HG02970 (cell line): ENCODE measurements around the gene NDUFB10.
A peak's percentile ranks its signal among the peaks of the same experiment; 100 is the strongest.

Experiments used
- ATAC-seq: cut with Tn5 transposase; IDR thresholded peaks from one replicate; pipeline ENCODE4 v1.9.1; 2021; ENCODE audit warnings: mild to moderate bottlenecking, moderate library complexity, moderate number of reproducible peaks; ENCODE audit not compliant: unreplicated experiment, low FRiP score

NDUFB10 gene

DNA sequence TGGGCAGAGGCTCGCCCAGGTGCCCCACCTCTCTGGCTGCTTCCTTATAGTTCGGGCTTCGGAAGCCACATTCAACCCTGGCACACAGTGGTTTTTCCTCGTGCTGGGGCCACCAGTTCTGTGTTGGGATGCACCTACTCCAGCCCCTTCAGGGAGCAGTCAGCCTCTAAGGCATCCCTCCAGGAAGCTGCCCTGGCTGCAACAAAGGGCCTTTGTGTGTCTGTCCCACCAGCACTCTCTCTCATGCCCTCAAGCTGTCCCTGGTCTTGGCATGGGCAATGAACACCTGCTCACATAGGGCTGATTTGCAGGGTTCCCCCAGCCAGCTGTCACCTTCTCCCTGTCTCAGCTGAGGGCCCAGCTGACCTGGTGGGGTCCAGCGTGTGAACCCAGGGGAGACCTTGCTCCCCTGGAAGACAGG lies 22.7 kb downstream of the NDUFB10 start:
- no peak for ATAC-seq

DNA sequence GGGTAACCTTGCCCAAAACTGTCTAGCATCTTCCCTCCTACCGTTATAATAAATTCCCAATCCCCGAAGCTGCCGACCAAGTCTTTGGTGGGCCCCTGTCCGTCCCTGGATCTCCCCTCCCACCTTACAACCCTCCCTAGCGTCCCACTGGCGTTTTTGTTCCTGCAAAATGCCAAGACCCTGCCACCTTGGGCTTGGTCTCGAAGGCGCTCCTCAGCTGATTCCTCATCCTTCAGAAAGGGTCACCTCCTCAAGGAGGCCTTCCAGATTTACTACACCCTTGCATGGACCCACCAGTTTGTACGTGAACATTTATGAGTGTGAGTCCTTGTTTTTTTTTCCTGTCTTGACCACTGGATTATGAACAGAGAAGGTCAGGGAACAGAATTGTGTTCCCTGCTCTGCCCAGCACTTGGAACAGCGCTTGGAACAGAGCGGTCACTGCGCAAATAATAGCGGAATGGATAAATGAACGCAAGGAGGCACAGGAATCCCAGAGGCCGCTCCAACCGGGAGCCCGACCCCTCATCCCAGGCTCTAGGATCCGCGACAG lies 23.7 kb downstream of the NDUFB10 start:
- no peak for ATAC-seq

DNA sequence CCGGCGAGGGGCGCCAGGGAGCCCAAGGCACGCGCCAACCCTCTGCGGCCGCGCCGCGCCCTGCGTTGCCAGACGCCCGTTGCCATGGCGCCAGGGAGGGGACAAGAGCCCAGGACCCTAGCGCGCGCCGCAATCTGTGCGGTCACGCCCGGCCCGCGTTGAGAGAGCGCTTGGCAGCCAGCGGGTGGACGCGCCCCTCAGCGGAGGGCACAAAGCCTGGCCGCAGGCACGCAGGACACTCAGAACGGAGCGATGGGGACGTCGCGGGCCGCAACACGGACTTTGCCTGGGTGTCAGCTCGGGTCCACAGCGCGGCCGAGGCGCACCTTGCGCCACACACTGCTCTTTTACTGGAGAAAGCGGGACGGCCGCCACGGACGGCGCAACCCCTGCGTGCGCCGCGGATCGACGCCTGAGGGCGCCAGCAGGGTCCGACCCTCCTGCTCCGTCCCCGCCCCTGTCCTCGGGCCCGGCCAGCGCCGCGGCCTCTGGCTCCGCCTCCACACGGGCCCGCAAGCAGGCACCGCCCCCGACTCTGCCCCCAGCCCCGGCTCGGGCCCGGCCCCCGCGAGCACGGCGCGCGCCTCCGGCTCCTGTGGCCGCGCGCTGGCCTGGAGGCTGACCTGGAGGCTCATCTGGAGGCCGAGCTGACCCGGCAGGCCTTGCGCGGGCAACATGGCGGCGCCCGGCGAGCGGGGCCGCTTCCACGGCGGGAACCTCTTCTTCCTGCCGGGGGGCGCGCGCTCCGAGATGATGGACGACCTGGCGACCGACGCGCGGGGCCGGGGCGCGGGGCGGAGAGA lies 24.4 kb downstream of the NDUFB10 start, which contains the start of gene GFER:
Gene GFER, plus strand, starts transcription at position 650 of the 803 bp plus-strand sequence. Its CDS starts 26 bp downstream, at position 676.
- peak; percentile 64 for ATAC-seq

GRCh38 chr16:1984347-1985225 lies 25.2 kb downstream of the NDUFB10 start:
- no peak for ATAC-seq

DNA sequence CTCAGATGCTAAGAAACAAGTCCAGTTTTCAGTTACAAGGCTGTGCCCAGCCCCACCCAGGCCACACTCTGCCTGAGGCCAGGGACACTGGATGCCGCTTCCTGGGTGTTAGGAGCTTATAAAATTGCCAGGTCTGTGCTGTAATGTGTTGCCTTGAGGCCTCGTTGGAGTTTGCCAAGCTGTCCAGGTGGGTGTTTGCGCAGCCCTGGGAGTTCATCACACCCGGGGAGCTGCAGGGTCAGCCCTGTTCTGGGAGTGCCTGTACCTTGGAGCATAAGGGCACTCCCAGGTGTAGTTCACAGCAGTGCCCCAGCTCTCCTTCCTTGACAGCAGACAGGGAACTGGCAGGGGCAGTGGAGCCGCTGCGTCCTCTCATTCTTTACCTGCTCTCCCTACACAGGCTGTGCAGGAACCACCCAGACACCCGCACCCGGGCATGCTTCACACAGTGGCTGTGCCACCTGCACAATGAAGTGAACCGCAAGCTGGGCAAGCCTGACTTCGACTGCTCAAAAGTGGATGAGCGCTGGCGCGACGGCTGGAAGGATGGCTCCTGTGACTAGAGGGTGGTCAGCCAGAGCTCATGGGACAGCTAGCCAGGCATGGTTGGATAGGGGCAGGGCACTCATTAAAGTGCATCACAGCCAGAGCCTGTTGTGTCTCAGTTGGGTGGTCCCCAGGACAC lies 26.3 kb downstream of the NDUFB10 start:
- ATAC-seq: no peak

DNA sequence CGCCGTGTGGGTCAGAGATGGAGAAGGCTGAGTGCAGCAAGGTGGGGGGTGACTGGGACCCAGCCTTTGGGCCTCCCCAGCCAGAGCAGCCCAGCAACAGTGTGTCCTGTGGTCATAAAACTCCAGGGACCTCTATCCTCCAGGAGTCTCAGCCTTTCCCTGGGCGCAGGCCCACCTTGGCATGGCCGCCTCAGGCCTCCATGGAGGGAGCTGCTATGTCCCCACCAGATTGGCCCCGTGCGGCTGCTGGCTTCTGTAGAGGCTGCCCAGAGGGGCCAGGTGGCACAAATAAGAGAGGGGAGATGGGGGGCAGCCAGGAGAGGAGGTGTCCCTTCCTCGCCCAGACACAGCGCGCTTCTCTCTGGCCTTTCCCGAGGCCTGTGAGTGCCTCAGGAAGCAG lies 27.9 kb downstream of the NDUFB10 start:
- ATAC-seq: no peak

- ATAC-seq: no peak
Observed at GRCh38 chr16:1989209-1990100, 30.1 kb downstream of the NDUFB10 start, which contains the start of gene SYNGR3. TSS of gene SYNGR3 (plus strand) at chr16:1989970. CDS start at chr16:1990103, 133 bp downstream.

- ATAC-seq: no peak
Observed at GRCh38 chr16:1990101-1990350, 30.7 kb downstream of the NDUFB10 start.

DNA sequence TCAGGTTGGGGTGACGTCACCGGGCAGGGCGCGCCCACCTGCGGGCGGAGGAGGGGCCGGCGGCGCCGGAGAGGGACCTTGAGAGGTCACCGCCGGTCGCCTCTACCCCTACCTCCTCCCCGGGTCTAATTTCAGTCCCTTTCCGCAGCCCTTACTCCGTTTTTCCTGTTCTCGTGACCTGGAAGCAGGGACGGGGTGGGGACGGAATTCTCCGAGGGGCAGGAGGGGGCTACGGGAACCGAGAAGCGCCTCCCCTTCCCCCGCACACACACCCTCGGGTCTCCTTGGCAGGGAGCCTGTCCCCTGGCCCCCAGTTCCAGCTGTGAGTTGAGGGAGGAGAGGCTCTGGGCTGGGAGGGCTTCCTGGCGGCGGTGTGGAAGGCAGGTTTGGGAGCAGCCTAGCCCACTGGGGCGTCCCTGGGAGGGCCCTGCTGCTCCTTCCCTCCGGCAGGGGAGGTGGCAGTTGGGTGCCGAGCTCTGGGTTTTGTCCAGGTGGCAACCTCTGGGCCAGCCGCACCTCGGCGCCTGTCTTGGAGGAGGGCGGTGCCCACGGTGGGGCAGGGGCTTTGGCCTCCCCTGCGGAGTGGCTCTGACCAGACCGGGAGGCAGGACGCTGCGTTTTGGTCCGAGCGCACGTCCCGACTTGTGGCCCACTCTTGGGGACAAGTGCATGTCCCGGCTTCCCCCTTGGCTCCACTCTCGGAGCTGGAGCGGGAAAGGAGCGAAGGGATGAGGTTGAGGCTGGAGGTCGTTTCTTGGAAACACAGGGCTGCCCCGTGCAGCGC lies 31.2 kb downstream of the NDUFB10 start:
- ATAC-seq: no peak

- peak; percentile 24 for ATAC-seq
Observed at GRCh38 chr16:1991135-1991551, 31.8 kb downstream of the NDUFB10 start.

DNA sequence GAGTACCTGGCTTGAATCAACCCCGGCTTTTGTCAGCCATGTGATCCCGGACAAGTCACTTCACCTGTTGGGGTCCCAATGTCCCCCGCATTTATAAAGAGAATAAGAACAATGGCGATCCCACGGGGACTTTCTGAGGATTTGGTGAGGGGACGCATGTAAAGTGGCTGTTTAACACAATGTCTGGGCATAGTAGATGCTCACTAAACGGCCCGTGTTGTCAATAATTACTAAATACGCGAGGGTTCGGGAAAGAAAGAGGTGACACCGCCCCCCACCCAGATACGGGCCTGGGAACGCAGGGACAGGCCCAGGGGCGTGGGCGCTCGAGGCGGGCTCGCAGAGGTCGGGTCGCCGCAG lies 32.2 kb downstream of the NDUFB10 start:
- no peak for ATAC-seq

DNA sequence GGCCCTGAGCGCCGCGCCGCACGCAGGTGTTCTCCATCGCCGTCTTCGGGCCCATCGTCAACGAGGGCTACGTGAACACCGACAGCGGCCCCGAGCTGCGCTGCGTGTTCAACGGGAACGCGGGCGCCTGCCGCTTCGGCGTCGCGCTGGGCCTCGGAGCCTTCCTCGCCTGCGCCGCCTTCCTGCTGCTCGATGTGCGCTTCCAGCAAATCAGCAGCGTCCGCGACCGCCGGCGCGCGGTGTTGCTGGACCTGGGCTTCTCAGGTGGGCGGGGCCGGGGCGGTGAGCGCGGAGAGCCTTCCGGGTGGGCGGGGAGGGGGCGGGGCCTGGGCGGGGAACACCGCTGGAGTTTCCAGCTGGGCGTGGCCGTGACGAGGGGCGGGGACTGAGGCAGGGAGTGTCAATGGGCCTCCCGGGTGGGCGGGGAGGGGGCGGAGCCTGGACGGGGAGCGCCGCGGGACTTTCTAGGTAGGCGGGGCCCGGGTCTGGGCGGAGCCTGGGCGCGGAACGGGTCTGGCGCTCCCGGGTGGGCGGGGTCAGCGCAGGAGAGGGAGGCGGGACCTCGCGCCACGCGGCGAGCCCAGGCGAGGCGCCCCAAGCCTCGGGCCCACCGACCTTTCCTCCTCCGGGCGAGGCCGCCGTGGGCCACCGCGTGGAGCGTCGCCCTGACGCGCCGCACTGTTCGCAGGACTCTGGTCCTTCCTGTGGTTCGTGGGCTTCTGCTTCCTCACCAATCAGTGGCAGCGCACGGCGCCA lies 32.8 kb downstream of the NDUFB10 start:
- ATAC-seq: peak; percentile 59

DNA sequence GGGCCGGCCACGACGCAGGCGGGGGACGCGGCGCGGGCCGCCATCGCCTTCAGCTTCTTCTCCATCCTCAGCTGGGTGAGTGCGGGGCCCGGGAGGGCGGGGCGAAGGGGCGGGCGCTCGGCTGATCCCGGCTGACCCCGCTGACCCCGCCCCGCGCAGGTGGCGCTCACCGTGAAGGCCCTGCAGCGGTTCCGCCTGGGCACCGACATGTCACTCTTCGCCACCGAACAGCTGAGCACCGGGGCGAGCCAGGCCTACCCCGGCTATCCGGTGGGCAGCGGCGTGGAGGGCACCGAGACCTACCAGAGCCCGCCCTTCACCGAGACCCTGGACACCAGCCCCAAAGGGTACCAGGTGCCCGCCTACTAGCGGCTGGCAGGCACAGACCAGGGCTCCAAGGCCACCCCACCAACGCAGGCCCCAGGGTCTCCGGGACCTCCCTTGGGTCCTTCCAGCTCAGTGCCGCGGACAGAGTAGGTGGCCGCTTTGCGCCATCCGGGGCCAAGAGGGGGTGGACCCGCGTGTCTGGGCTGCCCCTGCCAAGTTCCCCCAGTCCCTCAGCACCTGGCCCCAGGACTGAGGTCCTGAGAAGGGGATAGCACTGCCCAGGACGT lies 33.5 kb downstream of the NDUFB10 start:
- ATAC-seq: no peak

- no peak for ATAC-seq
Observed at GRCh38 chr16:1993731-1994131, 34.4 kb downstream of the NDUFB10 start.

DNA sequence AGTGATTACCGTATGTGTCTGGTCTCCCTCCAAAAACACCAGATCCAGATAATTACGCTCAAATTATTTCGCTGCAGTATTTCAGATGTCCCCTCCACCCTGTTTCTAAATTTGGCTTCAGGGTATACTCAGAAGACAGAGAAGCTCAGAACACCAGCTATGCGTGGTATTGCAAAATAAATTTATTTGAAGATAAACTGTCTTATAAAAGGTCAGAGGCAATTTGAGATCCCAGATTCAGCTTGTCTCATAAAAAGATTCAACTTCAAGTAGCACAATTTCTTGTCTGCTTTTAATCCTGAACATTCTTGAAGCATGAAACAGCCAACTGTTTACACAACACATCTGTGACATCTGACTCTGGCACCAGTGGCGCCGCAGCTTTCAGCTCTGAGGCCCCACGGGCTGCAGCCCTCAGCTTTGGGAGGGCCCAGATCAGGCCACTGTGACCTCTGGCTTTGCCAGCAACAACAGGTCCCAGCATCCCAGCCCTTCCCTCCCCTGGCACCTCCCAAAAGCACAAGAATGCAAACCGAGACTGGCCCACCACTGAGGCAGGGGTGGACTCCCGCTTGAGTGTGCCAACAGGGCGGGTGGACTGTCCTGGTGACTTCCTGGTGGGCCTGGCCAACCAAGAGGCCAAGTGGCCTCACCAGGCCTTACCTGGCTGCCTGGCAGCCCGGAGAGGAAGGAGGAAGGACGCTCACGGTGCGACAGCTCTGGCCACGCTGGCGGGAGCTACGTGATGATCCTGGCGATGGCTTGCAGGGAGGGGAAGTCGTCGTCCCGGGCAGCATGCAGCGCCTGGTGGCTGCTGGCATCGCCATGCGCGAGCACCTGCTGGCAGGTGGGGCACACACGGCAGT lies 38.4 kb downstream of the NDUFB10 start:
- no peak for ATAC-seq

- no peak for ATAC-seq
Observed at GRCh38 chr16:1998360-1998835, 39.1 kb downstream of the NDUFB10 start.
